Fibroblast of villous mesenchyme (primary cell): ENCODE results near the gene CNTNAP2. TPM values are rescaled to one million over a fixed set of nuclear protein-coding genes. Genes with fewer than 3 reads are reported as not detected.

ENCODE experiments used
- DNase-seq: peaks from one replicate; pipeline ENCODE4 v3.0.0-alpha.2; 2010; ENCODE audit warnings: low read depth
- H3K4me3 ChIP-seq: 2 replicates; pipeline ENCODE4 v1.5.1; 2011; ENCODE audit warnings: low read depth, mild to moderate bottlenecking, low read length
- total RNA-seq: library from RNA; depleted of rRNA; stranded (reverse); fragments of >200 nt; gene quantifications from 2 replicates; pipeline ENCODE4 v1.2.3, GENCODE V29; 2012
- TF ChIP-seq, protein P1 (sequence below): IDR thresholded peaks from 2 replicates; pipeline ENCODE4 v1.5.1; 2012; ENCODE audit warnings: low read depth, mild to moderate bottlenecking, low read length; ENCODE audit not compliant: insufficient read depth

CNTNAP2 gene
- total RNA-seq, 1 donor, result not detected

DNA sequence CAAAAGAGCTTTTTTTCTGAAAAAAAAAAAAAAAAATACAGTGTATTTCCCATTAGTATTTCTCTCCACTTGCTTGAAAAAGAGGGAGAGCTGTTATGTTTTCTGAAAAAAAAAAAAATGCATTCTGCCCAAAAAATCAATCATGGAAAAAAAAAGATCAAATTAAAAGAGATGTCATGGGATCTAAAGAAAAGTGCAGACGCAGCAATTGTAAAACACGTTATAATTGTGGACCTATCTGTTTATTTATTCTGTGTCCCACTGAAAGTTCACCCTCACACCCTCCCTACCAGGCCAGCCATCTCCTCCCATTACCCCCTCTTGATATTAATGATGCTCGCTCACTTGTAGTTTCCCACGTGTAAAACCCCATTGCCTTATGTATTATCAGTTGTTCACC lies 1800.0 kb downstream of the CNTNAP2 start:
- DNase-seq, result no peak
- TF ChIP-seq, protein P1, sequence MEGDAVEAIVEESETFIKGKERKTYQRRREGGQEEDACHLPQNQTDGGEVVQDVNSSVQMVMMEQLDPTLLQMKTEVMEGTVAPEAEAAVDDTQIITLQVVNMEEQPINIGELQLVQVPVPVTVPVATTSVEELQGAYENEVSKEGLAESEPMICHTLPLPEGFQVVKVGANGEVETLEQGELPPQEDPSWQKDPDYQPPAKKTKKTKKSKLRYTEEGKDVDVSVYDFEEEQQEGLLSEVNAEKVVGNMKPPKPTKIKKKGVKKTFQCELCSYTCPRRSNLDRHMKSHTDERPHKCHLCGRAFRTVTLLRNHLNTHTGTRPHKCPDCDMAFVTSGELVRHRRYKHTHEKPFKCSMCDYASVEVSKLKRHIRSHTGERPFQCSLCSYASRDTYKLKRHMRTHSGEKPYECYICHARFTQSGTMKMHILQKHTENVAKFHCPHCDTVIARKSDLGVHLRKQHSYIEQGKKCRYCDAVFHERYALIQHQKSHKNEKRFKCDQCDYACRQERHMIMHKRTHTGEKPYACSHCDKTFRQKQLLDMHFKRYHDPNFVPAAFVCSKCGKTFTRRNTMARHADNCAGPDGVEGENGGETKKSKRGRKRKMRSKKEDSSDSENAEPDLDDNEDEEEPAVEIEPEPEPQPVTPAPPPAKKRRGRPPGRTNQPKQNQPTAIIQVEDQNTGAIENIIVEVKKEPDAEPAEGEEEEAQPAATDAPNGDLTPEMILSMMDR, result no peak
- no peak overlapping the region for H3K4me3 ChIP-seq

DNA sequence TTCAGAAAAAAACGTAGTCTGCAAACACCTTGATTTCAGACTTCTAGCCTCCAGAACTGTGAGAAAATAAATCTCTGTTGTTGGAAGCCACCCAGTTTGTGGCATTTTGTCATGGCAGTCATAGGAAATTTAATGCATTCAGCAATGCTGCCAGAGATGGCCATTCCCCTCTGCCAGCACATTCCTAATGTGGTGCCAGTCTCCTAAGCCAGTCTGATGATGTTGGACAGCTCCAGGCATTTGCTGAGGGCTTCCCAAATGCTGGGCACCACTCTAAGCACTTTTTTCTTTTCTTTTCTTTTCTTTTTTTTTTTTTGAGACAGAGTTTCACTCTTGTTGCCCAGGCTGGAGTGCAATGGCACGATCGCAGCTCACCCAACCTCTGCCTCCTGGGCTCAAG lies 1807.2 kb downstream of the CNTNAP2 start:
- no peak for DNase-seq
- TF ChIP-seq, protein P1, result no peak
- no peak overlapping the region for H3K4me3 ChIP-seq

DNA sequence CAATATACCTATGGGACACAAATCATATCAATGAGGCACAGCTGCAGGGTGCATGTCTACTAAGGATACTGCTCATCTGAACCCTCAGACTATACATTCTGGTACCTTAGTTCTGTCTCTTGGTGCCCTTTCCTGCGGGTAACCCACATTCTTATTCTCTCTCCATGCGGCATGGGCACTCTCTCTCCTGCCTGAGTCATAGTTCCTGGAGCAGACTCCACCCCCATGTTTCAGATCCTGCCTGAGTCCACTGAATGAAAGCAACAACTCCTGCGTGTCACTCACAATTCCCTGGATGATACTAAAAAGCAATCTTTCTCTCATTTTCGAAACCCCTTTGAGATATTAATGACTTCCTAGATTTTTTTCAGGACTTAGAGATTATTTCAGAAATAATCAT lies 1820.8 kb downstream of the CNTNAP2 start:
- H3K4me3 ChIP-seq, result no peak overlapping the region
- no peak for DNase-seq
- TF ChIP-seq, protein P1, result no peak

DNA sequence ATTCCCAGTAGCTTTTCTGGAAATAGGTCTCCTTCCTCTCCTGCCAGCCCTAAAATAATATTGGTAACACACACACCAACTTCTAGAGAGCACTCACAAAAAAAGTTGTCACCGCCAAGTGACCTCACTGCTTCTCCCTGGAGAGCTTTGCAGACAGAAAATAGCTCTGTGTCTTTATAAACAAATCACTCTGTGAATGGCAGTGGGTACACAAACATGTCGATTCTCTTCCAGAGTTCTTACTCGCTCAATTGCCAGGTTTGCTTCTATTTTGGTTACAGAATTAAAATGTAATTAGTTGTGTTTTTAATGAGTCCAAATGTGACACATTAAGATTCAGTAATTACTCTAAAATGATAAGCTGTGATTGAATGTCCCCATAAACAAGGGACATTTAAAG lies 1824.8 kb downstream of the CNTNAP2 start:
- TF ChIP-seq, protein P1, result no peak
- H3K4me3 ChIP-seq, result no peak overlapping the region
- no peak for DNase-seq

DNA sequence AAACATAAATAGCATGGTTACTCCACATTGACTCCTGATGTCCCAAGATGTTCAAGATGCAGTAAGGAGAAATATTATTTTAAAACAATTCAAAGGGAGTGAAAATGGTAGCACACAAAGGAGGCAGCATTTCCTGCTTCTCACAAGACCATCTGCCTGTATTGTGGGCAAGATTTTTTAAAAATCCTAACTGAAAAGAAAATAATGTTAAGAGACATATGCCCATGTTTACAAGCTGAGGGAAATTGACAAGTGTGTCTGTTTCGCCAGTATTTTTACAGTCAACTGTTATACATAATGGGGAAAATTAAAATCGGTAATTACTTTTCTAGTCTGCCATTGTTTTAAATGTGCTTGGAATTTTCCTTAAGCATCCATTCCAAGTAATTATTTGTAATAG lies 1827.7 kb downstream of the CNTNAP2 start:
- DNase-seq, result no peak
- no peak overlapping the region for H3K4me3 ChIP-seq
- TF ChIP-seq, protein P1, result no peak

DNA sequence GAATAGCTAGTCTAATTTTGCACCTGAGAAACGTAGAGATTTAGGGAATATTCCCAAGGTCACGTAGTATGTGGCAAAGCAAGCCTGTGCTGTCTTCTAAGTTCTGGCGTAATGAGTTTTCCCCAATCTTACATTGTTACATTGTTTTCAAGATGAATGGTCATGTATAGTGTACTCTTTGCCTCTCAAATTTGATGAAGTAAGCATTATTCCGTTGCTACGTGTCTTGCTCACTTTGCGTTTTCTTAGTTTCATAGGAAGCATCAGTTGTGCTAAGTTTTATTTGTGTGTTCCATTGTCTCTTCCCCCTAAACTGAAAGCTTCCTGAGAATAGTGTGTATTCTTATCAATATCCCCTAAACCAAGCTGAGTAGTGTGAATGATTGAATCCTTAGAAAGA lies 1836.3 kb downstream of the CNTNAP2 start:
- DNase-seq, result no peak
- TF ChIP-seq, protein P1, result no peak
- H3K4me3 ChIP-seq, result no peak overlapping the region

DNA sequence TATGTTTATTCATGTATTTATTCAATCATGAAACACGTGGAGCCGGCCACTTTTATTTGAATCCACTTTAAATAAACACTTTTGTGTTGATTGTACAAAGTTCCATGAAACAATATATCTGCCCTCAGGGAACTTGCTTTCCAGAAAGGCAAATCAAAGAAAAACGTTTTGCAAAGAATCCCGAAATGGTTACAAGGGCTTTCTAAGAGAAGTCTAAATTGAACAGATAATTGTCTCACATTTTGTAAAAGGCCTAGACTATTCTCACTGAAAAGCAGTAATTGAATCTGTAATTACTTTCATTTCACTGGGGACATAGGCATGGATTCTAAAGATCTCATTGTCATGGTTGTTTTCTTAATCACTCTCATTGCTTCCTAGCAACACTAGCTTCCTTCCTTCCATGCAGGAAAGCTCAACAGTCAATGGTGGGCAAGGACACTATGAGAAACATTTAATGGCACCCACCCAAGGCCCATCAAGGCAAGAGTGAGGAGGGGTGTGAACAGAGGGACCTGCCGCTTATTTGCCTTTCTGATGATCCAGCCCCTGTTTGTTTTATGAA lies 1851.5 kb downstream of the CNTNAP2 start:
- H3K4me3 ChIP-seq, result no peak overlapping the region
- TF ChIP-seq, protein P1, result no peak
- no peak for DNase-seq
